NT2/D1 (cell line): ENCODE data around the gene ANKRD65.

Experiments
- DNase-seq: peaks from one replicate; pipeline ENCODE4 v3.0.0-alpha.2; 2011; ENCODE audit warnings: low read depth, low spot score
- H3K27me3 ChIP-seq: 2 replicates; pipeline ENCODE4 v1.6.0; 2011; ENCODE audit warnings: mild to moderate bottlenecking; ENCODE audit not compliant: insufficient read length, insufficient read depth
- H3K36me3 ChIP-seq: 2 replicates; pipeline ENCODE4 v1.6.1; 2011; ENCODE audit warnings: mild to moderate bottlenecking, low read length, mixed read lengths; ENCODE audit not compliant: insufficient read depth, insufficient read length
- H3K4me1 ChIP-seq: 2 replicates; pipeline ENCODE4 v1.5.1; 2011; ENCODE audit not compliant: insufficient read depth, insufficient read length
- H3K4me3 ChIP-seq: 2 replicates; pipeline ENCODE4 v1.5.1; 2011; ENCODE audit warnings: low read depth; ENCODE audit not compliant: insufficient read length
- H3K9ac ChIP-seq: 2 replicates; pipeline ENCODE4 v1.6.0; 2011; ENCODE audit warnings: low read depth; ENCODE audit not compliant: insufficient read length
- H3K9me3 ChIP-seq: 2 replicates; pipeline ENCODE4 v1.5.1; 2011; ENCODE audit warnings: mild to moderate bottlenecking, low read length; ENCODE audit not compliant: insufficient read depth
- SUZ12 ChIP-seq: IDR thresholded peaks from 2 replicates; pipeline ENCODE4 v1.6.1; 2011; ENCODE audit not compliant: insufficient read length, insufficient read depth; ENCODE audit errors: extremely low read depth
- YY1 ChIP-seq: IDR thresholded peaks from 2 replicates; pipeline ENCODE4 v1.6.1; 2011; ENCODE audit not compliant: insufficient read length, insufficient read depth
- ZNF274 ChIP-seq: IDR thresholded peaks from 2 replicates; pipeline ENCODE4 v1.6.1; 2011; ENCODE audit warnings: mild to moderate bottlenecking, low read depth, low read length

The ANKRD65 gene

DNA sequence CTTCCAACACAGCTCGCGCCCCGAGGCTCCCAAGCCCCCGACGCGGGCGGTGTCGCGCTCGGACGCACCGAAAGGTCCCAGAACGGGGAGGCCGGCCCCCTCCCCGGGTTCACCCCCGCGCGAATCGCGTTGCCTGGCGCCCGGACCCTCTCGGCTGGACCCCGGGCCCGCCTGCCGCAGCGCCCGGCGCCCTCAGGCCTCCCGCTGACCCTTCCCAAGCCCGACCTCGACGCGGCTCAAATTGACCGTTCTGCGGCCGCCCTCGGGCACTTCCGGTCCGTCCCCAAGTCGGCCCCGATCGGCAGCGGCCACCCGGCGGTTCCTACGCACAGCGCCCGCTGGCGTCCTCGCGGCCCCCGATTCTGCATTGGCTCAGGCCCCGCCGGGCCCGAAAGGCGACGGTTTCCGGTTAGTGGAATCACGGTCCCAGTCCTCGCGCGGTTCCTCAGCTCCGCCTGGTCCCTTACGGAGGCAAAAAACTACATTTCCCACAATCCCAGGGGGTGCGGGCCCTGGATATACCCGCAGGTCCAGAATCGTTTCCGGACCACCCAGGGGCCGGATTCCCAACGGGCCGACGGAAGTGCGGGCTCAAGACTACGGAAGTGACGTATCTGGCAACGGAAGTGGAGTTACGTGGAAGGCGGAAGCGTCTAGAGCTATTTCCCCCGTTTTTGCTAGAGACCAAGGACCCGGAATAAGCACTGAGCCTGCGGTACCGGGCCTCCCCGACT lies 46.0 kb downstream of the ANKRD65 start, which contains the start of gene AURKAIP1:
Gene AURKAIP1 (minus strand): TSS at position 279 of the 734 bp plus-strand sequence. CDS start 451 bp downstream, outside the sequence.
- Histone ChIP-seq H3K36me3 (peaks cover 42% of the 10 kb centered on the region), H3K9me3 (no peaks in the 10 kb centered on the region), H3K27me3 (no peaks in the 10 kb centered on the region), H3K4me3 (peak within 1 kb of the TSS; percentile 92), H3K9ac (peak within 1 kb of the TSS; percentile 90), H3K4me1 (peaks cover 3% of the 10 kb centered on the region)
- peak; percentile 96 for DNase-seq
- TF ChIP-seq YY1: no peak
- no peak for TF ChIP-seq ZNF274
- no peak for TF ChIP-seq SUZ12

GRCh38 chr1:1374589-1374928 lies 46.5 kb downstream of the ANKRD65 start:
- Histone ChIP-seq H3K36me3 (peaks cover 42% of the 10 kb centered on the region), H3K9ac (peak overlapping the region; percentile 90), H3K4me3 (peak overlapping the region; percentile 92), H3K27me3 (no peaks in the 10 kb centered on the region), H3K9me3 (no peaks in the 10 kb centered on the region), H3K4me1 (peaks cover 3% of the 10 kb centered on the region)
- no peak for TF ChIP-seq YY1
- no peak for TF ChIP-seq ZNF274
- TF ChIP-seq SUZ12: no peak
- DNase-seq: no peak

GRCh38 chr1:1373815-1374588 lies 47.1 kb downstream of the ANKRD65 start:
- H3K9ac ChIP-seq: peak overlapping the region; percentile 90
- DNase-seq: no peak
- peaks cover 42% of the 10 kb centered on the region for H3K36me3 ChIP-seq
- H3K4me1 ChIP-seq: peaks cover 3% of the 10 kb centered on the region
- H3K9me3 ChIP-seq: no peaks in the 10 kb centered on the region
- peak overlapping the region; percentile 92 for H3K4me3 ChIP-seq
- no peaks in the 10 kb centered on the region for H3K27me3 ChIP-seq
- TF ChIP-seq SUZ12 (no peak), ZNF274 (no peak), YY1 (no peak)

- Histone ChIP-seq H3K4me3 (no peak overlapping the region), H3K9me3 (no peaks in the 10 kb centered on the region), H3K36me3 (peaks cover 42% of the 10 kb centered on the region), H3K27me3 (no peaks in the 10 kb centered on the region), H3K9ac (peak overlapping the region; percentile 90), H3K4me1 (peaks cover 3% of the 10 kb centered on the region)
- TF ChIP-seq YY1 (no peak), SUZ12 (no peak), ZNF274 (no peak)
- DNase-seq: no peak
Measured at GRCh38 chr1:1373051-1373814, 47.8 kb downstream of the ANKRD65 start.

GRCh38 chr1:1371746-1372711 lies 49.0 kb downstream of the ANKRD65 start:
- TF ChIP-seq YY1: no peak
- TF ChIP-seq ZNF274: no peak
- no peak for TF ChIP-seq SUZ12
- H3K36me3 ChIP-seq: peaks cover 42% of the 10 kb centered on the region
- no peaks in the 10 kb centered on the region for H3K27me3 ChIP-seq
- H3K9me3 ChIP-seq: 0 out of 2 replicates have a peak, but pooled peaks cover 2% of the 10 kb centered on the region
- H3K9ac ChIP-seq: peak overlapping the region; percentile 42
- H3K4me3 ChIP-seq: no peak overlapping the region
- DNase-seq: no peak
- peaks cover 3% of the 10 kb centered on the region for H3K4me1 ChIP-seq

DNA sequence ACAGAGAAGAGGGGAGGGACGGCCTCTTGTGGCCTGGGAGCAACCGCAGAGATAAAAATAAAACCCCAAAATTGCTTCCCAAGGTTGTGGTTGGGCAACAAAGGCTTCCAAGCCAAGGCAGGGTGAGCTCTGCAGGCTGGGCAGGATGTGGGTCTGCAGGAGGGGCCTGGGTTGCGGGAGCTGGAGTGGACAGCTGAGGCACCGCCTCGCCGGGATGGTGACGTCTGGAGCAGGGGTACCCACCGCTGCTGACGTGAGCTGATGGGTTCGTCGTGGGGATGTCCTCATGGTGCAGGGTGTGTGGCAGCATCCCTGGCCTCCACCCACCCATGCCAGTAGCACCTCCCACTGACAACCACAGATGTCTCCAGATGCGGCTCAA lies 49.7 kb downstream of the ANKRD65 start:
- peaks cover 35% of the 10 kb centered on the region for H3K36me3 ChIP-seq
- H3K27me3 ChIP-seq: no peaks in the 10 kb centered on the region
- peaks cover 3% of the 10 kb centered on the region for H3K4me1 ChIP-seq
- no peak overlapping the region for H3K4me3 ChIP-seq
- no peak overlapping the region for H3K9ac ChIP-seq
- no peak for TF ChIP-seq YY1
- peaks cover 8% of the 10 kb centered on the region; the same call in 1 of the 2 replicates for H3K9me3 ChIP-seq
- DNase-seq: no peak
